HG03378 (cell line): ENCODE data around the gene DPYSL4.
"Not testable (repeated sequence)": the region's sequence is repeated elsewhere in the genome, so short reads cannot be mapped to it uniquely, and the experiment has no call there.

Experiments used
- ATAC-seq: cut with Tn5 transposase; IDR thresholded peaks from one replicate; pipeline ENCODE4 v1.9.1; 2021; ENCODE audit warnings: mild to moderate bottlenecking, moderate library complexity; ENCODE audit not compliant: unreplicated experiment

The DPYSL4 gene

GRCh38 chr10:132204781-132205473, 18.2 kb downstream of the DPYSL4 start:
- no peak for ATAC-seq

DNA sequence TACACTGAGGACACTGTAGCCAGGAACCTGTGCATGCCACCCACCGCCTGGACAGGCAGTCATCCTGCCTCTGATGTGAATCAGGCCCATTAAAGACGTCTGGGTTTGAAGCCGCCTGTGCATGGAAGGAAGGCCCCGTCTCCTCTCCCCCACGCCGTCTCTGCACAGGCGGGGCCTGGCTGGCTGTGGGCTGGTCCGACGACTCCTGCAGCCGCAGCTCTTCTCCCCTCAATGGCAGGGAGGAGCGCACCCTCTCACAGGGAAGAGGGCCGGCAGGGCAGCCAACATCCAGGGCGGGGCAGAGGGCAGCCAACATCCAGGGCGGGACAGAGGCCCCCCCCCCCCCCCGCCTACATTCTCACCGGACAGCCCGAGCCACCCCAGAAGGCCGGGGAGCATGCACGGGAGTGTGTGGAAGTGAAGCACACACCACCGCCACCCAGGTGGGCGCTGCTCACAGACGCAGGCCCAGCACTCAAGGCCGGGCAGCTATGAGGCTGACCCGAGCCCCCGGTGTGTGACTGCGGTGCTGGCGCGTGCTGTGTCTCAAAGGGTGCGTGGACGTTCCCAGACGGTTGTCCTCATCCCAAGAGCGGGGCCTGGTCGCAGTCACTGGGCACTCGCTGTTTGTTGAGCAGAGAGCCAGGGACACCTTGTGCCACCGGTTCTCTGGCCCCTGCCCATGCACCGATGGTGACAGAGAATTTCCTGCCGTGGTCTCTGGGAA, 19.1 kb downstream of the DPYSL4 start:
- ATAC-seq = no peak

DNA sequence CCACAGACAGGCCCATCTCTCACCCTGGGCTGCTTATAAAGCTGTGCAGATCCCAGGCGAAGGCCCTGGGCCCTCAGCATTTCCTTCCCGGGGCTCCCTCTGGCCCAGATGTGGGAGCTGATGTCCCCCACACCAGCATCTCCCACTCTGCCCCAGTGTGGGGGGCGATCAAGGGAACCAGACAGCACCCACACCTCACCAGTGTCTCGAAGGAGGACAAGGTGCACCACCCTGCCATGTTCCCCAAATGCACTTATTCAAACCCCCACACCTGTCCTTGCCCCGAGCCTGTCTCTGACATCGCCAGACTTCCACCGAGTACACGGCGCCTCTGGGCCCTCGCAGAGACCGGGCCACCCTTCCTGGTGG, 19.6 kb downstream of the DPYSL4 start:
- ATAC-seq = no peak

GRCh38 chr10:132206806-132207535, 20.2 kb downstream of the DPYSL4 start:
- no peak for ATAC-seq

DNA sequence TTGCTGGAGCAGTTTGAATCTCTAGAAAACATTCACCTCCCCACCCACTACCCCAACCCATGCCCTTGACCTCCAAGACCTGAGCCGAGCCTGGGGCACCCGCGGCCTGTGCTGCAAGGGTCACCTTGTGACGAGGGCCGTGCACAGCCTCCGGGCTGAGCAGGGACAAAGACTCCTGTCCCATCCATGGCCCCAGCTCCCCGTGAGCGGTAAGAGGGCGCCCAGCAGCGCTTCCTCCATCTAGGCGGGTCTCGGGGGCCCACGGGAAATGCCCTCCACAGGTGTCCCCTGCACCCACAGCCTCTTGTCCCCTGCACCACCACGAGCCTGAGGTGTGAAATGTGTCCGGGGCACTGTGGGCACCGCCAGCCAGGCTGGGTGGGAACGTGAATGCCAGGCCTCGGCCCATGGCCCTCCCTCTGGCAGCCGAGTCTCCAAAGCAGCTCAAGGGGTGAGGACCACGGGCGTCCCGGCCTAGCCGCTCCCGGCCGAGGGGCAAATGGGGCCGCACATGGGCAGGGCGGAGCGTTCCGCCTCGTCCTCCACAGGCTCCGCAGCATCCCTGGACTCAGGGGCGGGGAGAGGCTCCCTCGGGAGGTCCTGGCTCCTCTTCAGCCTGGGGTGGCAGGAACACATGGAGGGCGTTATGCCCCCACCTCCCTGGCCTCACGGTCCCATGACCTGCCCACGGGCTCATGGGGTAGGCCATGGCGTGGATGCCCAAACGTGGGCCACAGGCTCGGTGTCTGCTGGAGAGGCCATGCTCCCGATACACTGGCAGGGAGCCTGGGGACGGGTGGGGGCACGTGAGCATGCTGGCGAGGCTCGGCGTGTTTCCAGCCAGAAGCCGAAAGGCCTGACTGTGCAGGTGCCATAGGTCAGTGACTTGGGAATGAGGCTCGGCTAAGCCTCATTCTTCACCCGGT, 21.1 kb downstream of the DPYSL4 start:
- no peak for ATAC-seq

DNA sequence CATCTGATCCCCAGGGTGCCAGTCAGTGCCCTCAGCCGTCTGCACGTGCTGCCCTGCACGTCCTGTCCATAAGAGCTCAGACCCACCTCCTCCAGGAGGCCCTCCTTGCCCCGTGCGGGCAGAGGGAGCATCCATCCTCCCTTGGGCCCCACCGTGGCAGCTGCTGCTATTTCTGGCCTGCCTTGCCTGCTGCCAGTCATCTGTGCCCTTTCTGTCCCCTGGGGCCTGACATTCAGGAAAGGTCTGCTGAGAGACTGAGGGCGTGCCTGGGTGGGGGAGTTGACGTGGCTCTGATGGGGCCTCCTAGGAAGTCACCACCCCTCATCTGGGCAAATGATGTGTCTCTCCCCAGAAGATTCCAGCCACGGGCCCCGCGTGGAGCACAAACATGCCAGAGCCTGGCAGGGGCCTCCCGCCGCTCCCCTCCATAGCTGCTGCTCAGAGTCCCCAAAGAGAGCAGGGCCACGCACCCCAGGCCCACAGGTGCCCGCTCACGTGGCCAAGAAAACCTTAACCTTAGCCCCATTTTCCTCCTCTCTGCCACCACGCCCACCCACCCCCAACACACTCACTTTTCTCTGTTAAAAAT, 21.8 kb downstream of the DPYSL4 start:
- no peak for ATAC-seq

- ATAC-seq = no peak
Observed at GRCh38 chr10:132209130-132209529, 22.4 kb downstream of the DPYSL4 start.

DNA sequence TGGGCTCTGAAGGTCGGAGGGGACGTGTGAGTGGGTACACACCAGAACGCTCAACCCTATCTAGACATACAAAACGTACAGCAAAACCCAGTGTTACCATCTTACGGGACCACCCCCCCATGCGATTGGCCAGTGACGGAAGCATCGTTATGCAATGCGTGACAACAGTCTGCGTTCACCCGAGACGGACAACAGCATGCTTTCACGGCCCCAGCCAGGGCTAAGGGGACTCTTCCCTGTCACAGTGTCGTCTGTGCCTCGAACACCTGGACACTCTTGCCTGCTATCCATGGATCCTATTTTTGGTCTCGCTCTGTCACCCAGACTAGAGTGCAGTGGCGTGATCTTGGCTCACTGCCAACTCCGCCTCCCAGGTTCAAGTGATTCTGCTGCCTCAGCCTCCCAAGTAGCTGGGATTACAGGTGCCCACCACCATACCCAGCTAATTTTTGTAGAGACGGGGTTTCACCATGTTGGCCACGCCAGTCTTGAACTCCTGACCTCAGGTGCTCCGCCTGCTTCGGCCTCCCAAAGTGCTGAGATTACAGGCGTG, 23.3 kb downstream of the DPYSL4 start:
- no peak for ATAC-seq

DNA sequence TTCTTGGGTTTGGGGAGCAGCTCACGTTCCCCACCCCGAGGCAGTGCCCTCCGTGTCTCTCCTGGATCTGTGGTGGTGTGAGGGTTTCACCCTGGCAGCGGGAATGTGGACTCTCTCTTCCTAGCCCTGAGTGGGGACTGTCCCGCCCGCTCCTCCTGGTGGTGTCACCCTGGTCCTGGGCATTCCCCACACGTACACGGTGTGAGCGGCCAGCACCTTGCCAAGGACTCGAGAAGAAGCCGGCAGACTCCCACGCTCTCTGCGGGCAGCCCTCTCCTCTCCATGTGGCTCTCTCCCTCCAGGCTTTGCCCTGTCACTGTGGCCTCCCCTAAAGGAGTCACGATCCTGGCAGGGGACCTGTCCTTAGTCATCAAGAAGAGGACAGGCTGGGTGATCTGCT, 24.0 kb downstream of the DPYSL4 start:
- ATAC-seq = no peak

DNA sequence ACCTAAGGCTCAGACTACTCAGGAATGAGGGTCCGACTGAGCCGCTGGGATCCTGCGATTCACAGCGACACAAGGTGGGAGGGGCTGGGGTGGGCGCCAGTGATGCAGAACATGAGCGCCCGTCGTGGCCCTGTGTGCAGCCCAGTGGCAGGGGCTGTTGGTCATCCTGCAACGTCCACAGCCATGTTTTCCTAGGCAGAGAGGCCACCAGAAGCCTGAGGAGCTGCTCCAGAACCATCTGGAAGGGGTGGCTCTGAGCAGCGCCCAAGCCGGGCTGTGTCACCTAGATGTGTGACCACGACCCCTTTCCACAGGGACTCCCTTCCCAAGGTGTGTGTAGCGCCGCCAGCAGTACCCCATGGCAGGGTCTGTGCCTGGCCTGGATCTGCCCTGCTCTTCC, 24.5 kb downstream of the DPYSL4 start:
- no peak for ATAC-seq

DNA sequence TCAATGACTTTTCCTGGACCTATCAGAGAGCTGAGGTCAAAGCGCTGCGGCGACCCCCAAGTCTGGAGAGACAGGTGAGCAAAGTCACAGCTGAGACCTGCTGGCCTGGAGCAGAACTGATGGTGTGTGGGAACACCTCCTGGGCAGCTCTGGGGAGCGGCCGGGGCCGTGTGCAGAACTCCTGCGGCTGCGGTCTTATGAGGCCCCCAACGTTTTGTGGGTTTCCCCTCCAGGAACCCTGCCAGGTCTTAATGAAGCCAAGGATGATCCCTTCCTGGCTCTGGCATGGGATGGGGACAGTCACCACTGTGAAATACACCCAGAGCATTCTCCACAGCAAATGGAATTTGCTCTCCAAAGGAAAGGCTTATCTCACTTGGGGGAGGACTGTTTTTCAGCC, 26.1 kb downstream of the DPYSL4 start:
- no peak for ATAC-seq

- no peak for ATAC-seq
Observed at GRCh38 chr10:132213917-132214316, 27.2 kb downstream of the DPYSL4 start.

DNA sequence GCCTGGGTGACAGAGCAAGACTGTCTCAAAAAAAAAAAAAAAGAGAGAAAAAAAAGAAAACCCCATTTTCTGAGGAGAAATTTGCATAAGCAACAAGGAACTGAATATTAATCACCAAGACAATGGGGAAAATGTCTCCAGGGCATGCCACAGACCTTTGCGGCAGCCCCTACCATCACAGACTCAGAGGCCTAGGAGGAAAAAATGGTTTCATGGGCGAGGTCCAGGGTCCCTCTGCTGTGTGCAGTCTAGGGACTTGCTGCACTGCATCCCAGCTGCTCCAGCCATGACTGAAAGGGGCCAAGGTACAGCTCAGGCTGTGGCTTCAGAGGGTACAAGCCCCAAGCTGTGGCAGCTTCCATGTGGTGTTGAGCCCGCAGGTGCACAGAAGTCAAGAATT, 29.7 kb downstream of the DPYSL4 start:
- ATAC-seq = not testable (repeated sequence)

- no peak for ATAC-seq
Observed at GRCh38 chr10:132219486-132219885, 32.7 kb downstream of the DPYSL4 start.

DNA sequence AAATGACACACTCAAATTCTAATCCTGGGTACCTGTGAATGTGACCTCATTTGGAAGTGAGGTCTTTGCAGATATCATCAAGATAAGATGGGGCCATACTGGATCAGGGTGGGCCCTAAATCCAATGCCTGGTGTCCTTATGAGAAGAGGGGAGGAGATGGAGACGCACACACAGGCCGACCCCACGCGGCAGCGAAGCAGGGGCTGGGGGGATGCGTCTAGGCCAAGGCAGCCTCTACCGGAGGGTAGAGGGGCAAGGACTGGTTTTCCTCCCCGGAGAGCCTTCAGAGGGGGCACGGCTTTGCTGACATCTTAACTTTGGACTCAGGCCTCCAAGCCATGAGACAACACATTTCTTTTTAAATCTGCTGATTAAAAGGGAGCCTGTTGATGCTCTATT, 33.3 kb downstream of the DPYSL4 start:
- no peak for ATAC-seq

DNA sequence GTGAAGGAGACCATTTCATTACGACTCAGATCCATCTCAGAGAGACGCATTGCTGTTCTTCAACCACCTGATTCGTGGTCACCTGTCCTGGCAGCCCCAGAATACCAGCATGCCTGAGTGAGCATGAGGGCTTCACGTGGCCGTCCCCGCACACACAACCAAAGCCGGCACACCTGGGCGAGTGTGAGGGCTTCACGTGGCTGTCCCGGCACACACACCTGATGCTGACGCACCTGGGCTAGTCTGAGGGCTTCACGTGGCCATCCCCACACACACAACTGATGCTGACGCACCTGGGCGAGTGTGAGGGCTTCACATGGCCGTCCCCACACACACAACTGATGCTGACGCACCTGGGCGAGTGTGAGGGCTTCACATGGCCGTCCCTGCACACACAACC, 34.2 kb downstream of the DPYSL4 start:
- not testable (repeated sequence) for ATAC-seq

GRCh38 chr10:132222726-132223125, 36.0 kb downstream of the DPYSL4 start:
- ATAC-seq = no peak

- peak; percentile 83 for ATAC-seq
Observed at GRCh38 chr10:132223156-132223590, 36.4 kb downstream of the DPYSL4 start.

GRCh38 chr10:132223611-132224342, 37.0 kb downstream of the DPYSL4 start:
- no peak for ATAC-seq
